ENCODE results near the gene HCLS1. TPM values are rescaled to one million over a fixed set of nuclear protein-coding genes. Genes with fewer than 3 reads are reported as not detected.

HCLS1 gene
- total and polyA plus RNA-seq, 9 of the 15 experiments (the other 6 are each of a cell fraction or from before 2014, with no cell fraction given), result 4.8 to 34.1 (median 22.0) TPM

GRCh38 chr3:121681792-121682191 lies 21.1 kb upstream of the HCLS1 start:
- no peak overlapping the region for H2AFZ ChIP-seq (ENCODE audit: low read depth, low read length)
- CTCF ChIA-PET (ENCODE audit: low intra/inter-chr PET ratio), result no interaction called here
- no peak for DNase-seq (ENCODE audit: extremely low read depth in 1 of 4, low spot score in 3 of 4)
- no peaks in the 10 kb centered on the region for H3K79me2 ChIP-seq (ENCODE audit: control insufficient read depth, insufficient read depth, low read length)
- H3K9ac ChIP-seq (ENCODE audit: insufficient read depth in 1 of 2, low read depth in 2 of 2, low read length in 2 of 2), result no peak overlapping the region
- TF ChIP-seq ZFP36 (IDR thresholded peaks at IDR 0.05; ENCODE audit: low read depth, low read length, partially characterized antibody) (no peak), PYGO2 (tag; IDR thresholded peaks at IDR 0.05) (no peak), GTF2E2 (tag; IDR thresholded peaks at IDR 0.05) (no peak), NONO (IDR thresholded peaks at IDR 0.05; ENCODE audit: low read depth in 2 of 2, low read length in 1 of 2) (no peak), GTF3C2 (IDR thresholded peaks at IDR 0.05; ENCODE audit: borderline replicate concordance, extremely low read depth, insufficient read length) (no peak), MAFF (IDR thresholded peaks at IDR 0.05; ENCODE audit: low read length) (no peak)
- no peaks in the 10 kb centered on the region for H3K9me1 ChIP-seq (ENCODE audit: control insufficient read depth, insufficient read depth, low read length)
- H3K9me3 ChIP-seq (replicated peaks; ENCODE audit: control insufficient read depth, insufficient read depth, low read depth, low read length), result no peaks in the 10 kb centered on the region
- no peaks in the 10 kb centered on the region for H3K27me3 ChIP-seq (ENCODE audit: control insufficient read depth in 2 of 2, insufficient read depth in 2 of 2, low read length in 2 of 2)
- no TSS peak for BruUV-seq (replicated peaks)
- POLR2A ChIA-PET, result interaction anchor here (1.2 kb wide), 1 partner anchor 12 kb away, joined by 4 read pairs; no protein-coding TSS in a partner anchor
- H3K4me3 ChIP-seq, result no peak overlapping the region
- H3K4me2 ChIP-seq (ENCODE audit: insufficient read depth, low read length), result no peak overlapping the region
- 93% methylated on average over 1 of the region's 1 CpG for WGBS (ENCODE audit: insufficient coverage, low coverage, missing lambda C conversion rate)
- intact Hi-C loops (cut with micrococcal nuclease) (no loop called here), in situ Hi-C loops (cut with MboI) (no loop called here)
- no peaks in the 10 kb centered on the region for H3K4me1 ChIP-seq (replicated peaks in 1 of 2; ENCODE audit: control insufficient read depth in 2 of 2, insufficient read depth in 2 of 2, low read length in 2 of 2)
- no peaks in the 10 kb centered on the region for H4K20me1 ChIP-seq (replicated peaks; ENCODE audit: control insufficient read depth, insufficient read depth, low read length)
- no peak overlapping the region for H3K27ac ChIP-seq (ENCODE audit: extremely low read depth, low read depth, low read length)
- no peak for FAIRE-seq
- peaks cover 15% of the 10 kb centered on the region for H3K36me3 ChIP-seq (ENCODE audit: control insufficient read depth, insufficient read depth, low read length)
- no peak for ATAC-seq
